K562 (cell line): ENCODE measurements around the gene UIMC1.

Source experiments
- SP1 ChIP-seq: sonication (generic); formaldehyde crosslinking; IDR thresholded peaks from 2 replicates; pipeline ENCODE4 v1.8.1; 2022; ENCODE audit warnings: mild to moderate bottlenecking, missing genetic modification reagents
- TF ChIP-seq, protein P1 (sequence below): sonication (generic); formaldehyde crosslinking; IDR thresholded peaks from 2 replicates; pipeline ENCODE4 v1.8.1; 2023; ENCODE audit warnings: mild to moderate bottlenecking, missing genetic modification reagents
- TF ChIP-seq, protein P2 (sequence below), 2 experiments: fragments of 450-650 bp; conservative IDR thresholded peaks; 2 replicates each; pipeline ENCODE4 v1.6.1; 2017; ENCODE audit warnings: mild to moderate bottlenecking in 2 of 2, moderate library complexity in 2 of 2
- TF ChIP-seq, protein P3 (sequence below): sonication (generic); formaldehyde crosslinking; IDR thresholded peaks from 2 replicates; pipeline ENCODE4 v1.9.0; 2022; ENCODE audit warnings: mild to moderate bottlenecking, missing genetic modification reagents

DNA sequence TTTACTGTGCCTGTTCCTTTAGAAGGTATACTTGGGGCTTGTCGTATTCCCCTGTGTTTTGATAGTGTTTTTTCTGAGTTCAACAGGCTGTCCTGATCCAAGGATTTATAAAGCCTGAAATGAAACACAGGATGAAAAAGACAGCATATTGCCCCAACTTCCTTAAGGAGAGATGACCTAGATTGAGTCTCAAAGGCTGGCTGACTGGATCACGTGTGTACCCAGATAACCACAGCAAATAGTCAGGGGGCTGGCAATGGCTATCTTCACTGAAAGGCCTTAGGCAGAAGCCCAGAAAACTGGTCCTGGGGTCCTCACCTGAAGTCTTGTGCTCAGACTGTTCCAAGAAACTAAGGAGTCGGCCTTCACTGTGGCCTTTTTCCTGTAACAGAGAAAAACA, 99.8 kb downstream of the UIMC1 start:
- TF ChIP-seq, protein P1, sequence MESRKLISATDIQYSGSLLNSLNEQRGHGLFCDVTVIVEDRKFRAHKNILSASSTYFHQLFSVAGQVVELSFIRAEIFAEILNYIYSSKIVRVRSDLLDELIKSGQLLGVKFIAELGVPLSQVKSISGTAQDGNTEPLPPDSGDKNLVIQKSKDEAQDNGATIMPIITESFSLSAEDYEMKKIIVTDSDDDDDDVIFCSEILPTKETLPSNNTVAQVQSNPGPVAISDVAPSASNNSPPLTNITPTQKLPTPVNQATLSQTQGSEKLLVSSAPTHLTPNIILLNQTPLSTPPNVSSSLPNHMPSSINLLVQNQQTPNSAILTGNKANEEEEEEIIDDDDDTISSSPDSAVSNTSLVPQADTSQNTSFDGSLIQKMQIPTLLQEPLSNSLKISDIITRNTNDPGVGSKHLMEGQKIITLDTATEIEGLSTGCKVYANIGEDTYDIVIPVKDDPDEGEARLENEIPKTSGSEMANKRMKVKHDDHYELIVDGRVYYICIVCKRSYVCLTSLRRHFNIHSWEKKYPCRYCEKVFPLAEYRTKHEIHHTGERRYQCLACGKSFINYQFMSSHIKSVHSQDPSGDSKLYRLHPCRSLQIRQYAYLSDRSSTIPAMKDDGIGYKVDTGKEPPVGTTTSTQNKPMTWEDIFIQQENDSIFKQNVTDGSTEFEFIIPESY, result no peak
- TF ChIP-seq SP1 (CRISPR knock-in tag), result no peak
- TF ChIP-seq, protein P2, sequence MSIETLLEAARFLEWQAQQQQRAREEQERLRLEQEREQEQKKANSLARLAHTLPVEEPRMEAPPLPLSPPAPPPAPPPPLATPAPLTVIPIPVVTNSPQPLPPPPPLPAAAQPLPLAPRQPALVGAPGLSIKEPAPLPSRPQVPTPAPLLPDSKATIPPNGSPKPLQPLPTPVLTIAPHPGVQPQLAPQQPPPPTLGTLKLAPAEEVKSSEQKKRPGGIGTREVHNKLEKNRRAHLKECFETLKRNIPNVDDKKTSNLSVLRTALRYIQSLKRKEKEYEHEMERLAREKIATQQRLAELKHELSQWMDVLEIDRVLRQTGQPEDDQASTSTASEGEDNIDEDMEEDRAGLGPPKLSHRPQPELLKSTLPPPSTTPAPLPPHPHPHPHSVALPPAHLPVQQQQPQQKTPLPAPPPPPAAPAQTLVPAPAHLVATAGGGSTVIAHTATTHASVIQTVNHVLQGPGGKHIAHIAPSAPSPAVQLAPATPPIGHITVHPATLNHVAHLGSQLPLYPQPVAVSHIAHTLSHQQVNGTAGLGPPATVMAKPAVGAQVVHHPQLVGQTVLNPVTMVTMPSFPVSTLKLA (conservative IDR thresholded peaks at IDR 0.05), result no peak
- TF ChIP-seq, protein P3, sequence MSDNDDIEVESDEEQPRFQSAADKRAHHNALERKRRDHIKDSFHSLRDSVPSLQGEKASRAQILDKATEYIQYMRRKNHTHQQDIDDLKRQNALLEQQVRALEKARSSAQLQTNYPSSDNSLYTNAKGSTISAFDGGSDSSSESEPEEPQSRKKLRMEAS (CRISPR knock-in tag), result no peak
